ENCODE data around the gene NECAB3. TPM values are rescaled to one million over a fixed set of nuclear protein-coding genes. Genes with fewer than 3 reads are reported as not detected.

The NECAB3 gene
- total RNA-seq, 1 donor: 27.1 TPM

DNA sequence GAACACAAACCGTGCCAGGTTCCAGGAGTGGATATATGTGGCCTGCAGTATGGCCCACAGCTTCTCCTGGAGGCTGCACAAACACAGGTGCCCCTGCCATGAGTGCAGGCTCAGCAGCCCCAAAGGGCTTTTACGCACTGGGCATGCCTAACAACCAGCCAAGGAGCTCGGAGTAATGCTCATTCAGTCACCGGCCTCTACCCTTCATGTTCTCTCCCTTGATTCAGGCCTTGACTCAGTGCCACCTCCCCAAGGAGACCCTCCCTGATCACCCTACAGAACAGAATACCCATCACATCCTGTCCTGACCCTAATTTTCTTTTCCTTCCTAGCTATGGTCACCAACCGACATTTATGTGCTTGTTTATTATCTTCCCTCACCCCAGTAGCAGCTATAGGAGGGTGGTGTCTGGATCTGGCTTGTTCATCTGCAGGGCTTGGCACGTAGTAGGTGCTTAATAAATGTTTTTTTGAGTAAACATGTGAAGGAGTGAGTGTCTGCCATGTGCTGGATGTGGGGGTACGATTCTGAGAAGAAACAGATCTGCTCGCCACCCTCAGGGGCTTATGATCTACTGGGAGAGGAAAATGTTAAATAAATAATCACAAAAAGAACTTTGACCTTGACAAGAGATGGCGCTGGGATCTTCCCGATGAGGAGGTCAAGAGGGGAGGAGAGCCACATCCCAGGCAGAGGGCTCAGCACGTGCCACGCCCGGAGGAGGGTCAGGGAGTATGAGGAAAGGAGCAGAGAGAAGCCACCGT lies 36.6 kb upstream of the NECAB3 start:
- TF ChIP-seq, protein P1, sequence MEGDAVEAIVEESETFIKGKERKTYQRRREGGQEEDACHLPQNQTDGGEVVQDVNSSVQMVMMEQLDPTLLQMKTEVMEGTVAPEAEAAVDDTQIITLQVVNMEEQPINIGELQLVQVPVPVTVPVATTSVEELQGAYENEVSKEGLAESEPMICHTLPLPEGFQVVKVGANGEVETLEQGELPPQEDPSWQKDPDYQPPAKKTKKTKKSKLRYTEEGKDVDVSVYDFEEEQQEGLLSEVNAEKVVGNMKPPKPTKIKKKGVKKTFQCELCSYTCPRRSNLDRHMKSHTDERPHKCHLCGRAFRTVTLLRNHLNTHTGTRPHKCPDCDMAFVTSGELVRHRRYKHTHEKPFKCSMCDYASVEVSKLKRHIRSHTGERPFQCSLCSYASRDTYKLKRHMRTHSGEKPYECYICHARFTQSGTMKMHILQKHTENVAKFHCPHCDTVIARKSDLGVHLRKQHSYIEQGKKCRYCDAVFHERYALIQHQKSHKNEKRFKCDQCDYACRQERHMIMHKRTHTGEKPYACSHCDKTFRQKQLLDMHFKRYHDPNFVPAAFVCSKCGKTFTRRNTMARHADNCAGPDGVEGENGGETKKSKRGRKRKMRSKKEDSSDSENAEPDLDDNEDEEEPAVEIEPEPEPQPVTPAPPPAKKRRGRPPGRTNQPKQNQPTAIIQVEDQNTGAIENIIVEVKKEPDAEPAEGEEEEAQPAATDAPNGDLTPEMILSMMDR (IDR thresholded peaks at IDR 0.05; ENCODE audit: extremely low read depth, low read depth, low read length): no peak
- no peaks in the 10 kb centered on the region for H4K20me1 ChIP-seq (ENCODE audit: insufficient read depth, low read length)

GRCh38 chr20:33709905-33710541 lies 35.8 kb upstream of the NECAB3 start:
- Histone ChIP-seq H3K4me1 (ENCODE audit: insufficient read depth, low read length) (no peaks in the 10 kb centered on the region), H3K79me2 (ENCODE audit: insufficient read depth, low read length) (no peaks in the 10 kb centered on the region), H2AFZ (ENCODE audit: low read length) (no peak overlapping the region), H3K27ac (ENCODE audit: low read depth, low read length) (no peak overlapping the region), H3K9me3 (ENCODE audit: low read depth, low read length) (no peaks in the 10 kb centered on the region), H3K4me2 (ENCODE audit: insufficient read depth, low read length) (no peak overlapping the region), H4K20me1 (ENCODE audit: insufficient read depth, low read length) (no peaks in the 10 kb centered on the region), H3K27me3 (ENCODE audit: insufficient read depth, low read length) (no peaks in the 10 kb centered on the region), H3K4me3 (ENCODE audit: insufficient read depth, low read length) (no peak overlapping the region), H3K36me3 (ENCODE audit: insufficient read depth, low read length) (peaks cover 18% of the 10 kb centered on the region)
- TF ChIP-seq, protein P1 (IDR thresholded peaks at IDR 0.05; ENCODE audit: extremely low read depth, low read depth, low read length): no peak
- DNase-seq (ENCODE audit: insufficient read length, low spot score, missing footprints): no peak

More for the DNA sequence above, 36.6 kb upstream of the NECAB3 start:
- no peaks in the 10 kb centered on the region for H3K79me2 ChIP-seq (ENCODE audit: insufficient read depth, low read length)
- no peaks in the 10 kb centered on the region for H3K9me3 ChIP-seq (ENCODE audit: low read depth, low read length)
- no peaks in the 10 kb centered on the region for H3K27me3 ChIP-seq (ENCODE audit: insufficient read depth, low read length)
- no peak overlapping the region for H2AFZ ChIP-seq (ENCODE audit: low read length)
- H3K4me2 ChIP-seq (ENCODE audit: insufficient read depth, low read length): no peak overlapping the region
- no peaks in the 10 kb centered on the region for H3K4me1 ChIP-seq (ENCODE audit: insufficient read depth, low read length)
- H3K27ac ChIP-seq (ENCODE audit: low read depth, low read length): no peak overlapping the region
- H3K4me3 ChIP-seq (ENCODE audit: insufficient read depth, low read length): no peak overlapping the region
- H3K36me3 ChIP-seq (ENCODE audit: insufficient read depth, low read length): peaks cover 18% of the 10 kb centered on the region
- peak; percentile 39 for DNase-seq (ENCODE audit: insufficient read length, low spot score, missing footprints)

DNA sequence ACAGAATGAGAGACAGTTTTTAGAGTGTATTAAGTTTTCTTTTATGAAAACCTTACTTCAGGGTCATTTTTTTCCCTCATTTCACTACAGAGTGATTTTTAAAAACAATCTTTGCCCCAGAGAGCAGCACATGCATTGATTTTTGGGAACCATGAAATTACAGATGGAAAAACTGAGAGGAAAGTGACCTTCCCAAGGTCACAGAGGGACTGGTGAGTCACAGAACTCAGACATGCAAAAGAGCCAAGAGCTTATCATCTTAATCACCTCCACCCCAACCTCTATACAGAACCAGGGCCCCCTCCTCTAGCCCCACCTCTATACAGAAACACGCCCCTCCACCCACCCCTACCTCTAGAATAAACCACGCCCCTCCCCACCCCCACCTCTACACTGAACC lies 35.2 kb upstream of the NECAB3 start:
- Histone ChIP-seq H2AFZ (ENCODE audit: low read length) (no peak overlapping the region), H3K79me2 (ENCODE audit: insufficient read depth, low read length) (no peaks in the 10 kb centered on the region), H3K9me3 (ENCODE audit: low read depth, low read length) (no peaks in the 10 kb centered on the region), H3K27me3 (ENCODE audit: insufficient read depth, low read length) (no peaks in the 10 kb centered on the region), H3K27ac (ENCODE audit: low read depth, low read length) (no peak overlapping the region), H3K4me3 (ENCODE audit: insufficient read depth, low read length) (no peak overlapping the region), H3K36me3 (ENCODE audit: insufficient read depth, low read length) (peaks cover 18% of the 10 kb centered on the region), H3K4me2 (ENCODE audit: insufficient read depth, low read length) (no peak overlapping the region), H3K4me1 (ENCODE audit: insufficient read depth, low read length) (no peaks in the 10 kb centered on the region), H4K20me1 (ENCODE audit: insufficient read depth, low read length) (no peaks in the 10 kb centered on the region)
- peak; percentile 56 for DNase-seq (ENCODE audit: insufficient read length, low spot score, missing footprints)
- TF ChIP-seq, protein P1 (IDR thresholded peaks at IDR 0.05; ENCODE audit: extremely low read depth, low read depth, low read length): no peak

DNA sequence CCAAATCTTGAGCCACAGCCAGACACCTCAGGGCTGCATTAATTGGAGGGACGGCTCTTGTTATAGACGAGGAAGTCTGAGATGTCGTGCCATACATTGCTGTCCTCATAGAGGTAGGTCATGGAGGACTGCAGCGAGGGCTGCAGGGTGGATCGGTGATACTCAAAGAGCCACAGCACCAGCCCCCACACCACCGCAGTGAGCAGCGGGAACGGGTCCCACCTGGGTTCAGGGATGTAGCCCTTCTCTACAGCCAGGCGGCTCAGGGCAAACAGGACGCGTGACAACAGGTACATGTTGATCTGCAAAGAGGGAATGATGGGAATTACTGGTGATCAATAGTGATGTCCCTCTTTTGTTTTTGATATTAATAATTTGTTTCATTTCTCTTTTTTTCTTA lies 33.4 kb upstream of the NECAB3 start:
- Histone ChIP-seq H3K79me2 (ENCODE audit: insufficient read depth, low read length) (no peaks in the 10 kb centered on the region), H3K9me3 (ENCODE audit: low read depth, low read length) (no peaks in the 10 kb centered on the region), H3K4me3 (ENCODE audit: insufficient read depth, low read length) (no peak overlapping the region), H3K27ac (ENCODE audit: low read depth, low read length) (no peak overlapping the region), H2AFZ (ENCODE audit: low read length) (no peak overlapping the region), H3K36me3 (ENCODE audit: insufficient read depth, low read length) (peaks cover 18% of the 10 kb centered on the region), H3K27me3 (ENCODE audit: insufficient read depth, low read length) (no peaks in the 10 kb centered on the region), H3K4me1 (ENCODE audit: insufficient read depth, low read length) (no peaks in the 10 kb centered on the region), H4K20me1 (ENCODE audit: insufficient read depth, low read length) (no peaks in the 10 kb centered on the region), H3K4me2 (ENCODE audit: insufficient read depth, low read length) (no peak overlapping the region)
- peak; percentile 51 for DNase-seq (ENCODE audit: insufficient read length, low spot score, missing footprints)
- TF ChIP-seq, protein P1 (IDR thresholded peaks at IDR 0.05; ENCODE audit: extremely low read depth, low read depth, low read length): no peak

Measured in osteoblast (primary cell).